ENCODE measurements around the gene GSTM4. TPM values are rescaled to one million over a fixed set of nuclear protein-coding genes. Genes with fewer than 3 reads are reported as not detected.
"Not testable (repeated sequence)": the region's sequence is repeated elsewhere in the genome, so short reads cannot be mapped to it uniquely, and the experiment has no call there.

GSTM4 gene
- total RNA-seq, 4 donors from 2014 or later, result 64.9 to 104 (median 94.8) TPM

DNA sequence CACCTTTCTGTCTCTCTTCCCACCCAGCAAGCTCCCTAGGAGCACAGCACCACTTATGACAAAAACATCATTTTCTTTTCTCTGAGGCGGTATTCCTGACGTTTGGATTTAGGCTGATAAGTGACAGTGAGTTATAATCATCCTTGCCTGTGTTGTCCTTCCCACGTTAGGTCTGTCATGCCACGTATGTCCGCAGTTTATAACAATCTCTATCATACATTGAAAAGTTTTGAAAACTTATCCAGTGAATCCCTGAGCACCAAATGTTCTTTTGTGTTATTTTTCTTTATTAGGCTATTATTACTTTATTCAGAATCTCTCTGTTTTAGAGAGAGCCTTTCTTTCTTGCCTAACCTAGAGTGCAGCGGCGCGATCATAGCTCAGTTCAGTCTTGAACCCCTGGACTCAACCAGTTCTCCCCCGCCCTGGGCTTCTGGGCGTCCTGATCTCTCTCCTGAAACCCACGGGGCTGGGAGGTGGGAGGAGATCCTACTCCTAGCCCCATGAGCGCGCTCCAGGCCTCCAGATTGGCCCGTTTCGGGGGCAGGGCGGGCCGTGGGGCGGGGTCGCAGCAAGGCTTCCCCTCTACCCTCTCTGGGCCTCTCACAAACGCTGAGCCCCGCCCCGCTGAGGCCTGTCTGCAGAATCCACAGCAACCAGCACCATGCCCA, 11.7 kb downstream of the GSTM4 start, which contains the start of gene GSTM2:
GSTM2 (plus strand) TSS at position 606 of the 671 bp plus-strand sequence; CDS start at position 665, 59 bp downstream.
- Histone ChIP-seq H3K9me3 (no peaks in the 10 kb centered on the region), H3K4me3 (peak within 1 kb of the TSS; percentile 36 to 61 (median 44)), H3K4me1 (peaks cover 0 to 14% (median 6%) of the 10 kb centered on the region in 4 donors), H3K36me3 (no peaks in the 10 kb centered on the region), H3K27me3 (no peaks in the 10 kb centered on the region), H3K27ac (peak within 1 kb of the TSS; percentile 35 to 78 (median 62))
- DNase-seq, result peak; percentile 93
- in situ Hi-C loops (cut with MboI; ENCODE audit: low pct_ligation_motif_present in 1 of 4, low pct_unique_long_range_greater_than_20kb in 1 of 4, low sequenced_read_pairs in 3 of 4) (loop anchor here in 1 of 4 donors (25.0 kb wide), 1 partner anchor 320 kb away; the partner anchor contains the start of gene AHCYL1), intact Hi-C loops (cut with DNase I; ENCODE audit: low total_unique reads) (no loop called here)
- TF ChIP-seq, protein P1, sequence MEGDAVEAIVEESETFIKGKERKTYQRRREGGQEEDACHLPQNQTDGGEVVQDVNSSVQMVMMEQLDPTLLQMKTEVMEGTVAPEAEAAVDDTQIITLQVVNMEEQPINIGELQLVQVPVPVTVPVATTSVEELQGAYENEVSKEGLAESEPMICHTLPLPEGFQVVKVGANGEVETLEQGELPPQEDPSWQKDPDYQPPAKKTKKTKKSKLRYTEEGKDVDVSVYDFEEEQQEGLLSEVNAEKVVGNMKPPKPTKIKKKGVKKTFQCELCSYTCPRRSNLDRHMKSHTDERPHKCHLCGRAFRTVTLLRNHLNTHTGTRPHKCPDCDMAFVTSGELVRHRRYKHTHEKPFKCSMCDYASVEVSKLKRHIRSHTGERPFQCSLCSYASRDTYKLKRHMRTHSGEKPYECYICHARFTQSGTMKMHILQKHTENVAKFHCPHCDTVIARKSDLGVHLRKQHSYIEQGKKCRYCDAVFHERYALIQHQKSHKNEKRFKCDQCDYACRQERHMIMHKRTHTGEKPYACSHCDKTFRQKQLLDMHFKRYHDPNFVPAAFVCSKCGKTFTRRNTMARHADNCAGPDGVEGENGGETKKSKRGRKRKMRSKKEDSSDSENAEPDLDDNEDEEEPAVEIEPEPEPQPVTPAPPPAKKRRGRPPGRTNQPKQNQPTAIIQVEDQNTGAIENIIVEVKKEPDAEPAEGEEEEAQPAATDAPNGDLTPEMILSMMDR (IDR thresholded peaks at IDR 0.05), result no peak
- peak in 1 of 3 donors; percentile 59 for TF ChIP-seq POLR2AphosphoS5 (IDR thresholded peaks at IDR 0.05)
- 13 to 24% methylated on average over 9 to 22 of the region's 22 CpGs for WGBS, 2 donors (ENCODE audit: low coverage in 1 of 2)

DNA sequence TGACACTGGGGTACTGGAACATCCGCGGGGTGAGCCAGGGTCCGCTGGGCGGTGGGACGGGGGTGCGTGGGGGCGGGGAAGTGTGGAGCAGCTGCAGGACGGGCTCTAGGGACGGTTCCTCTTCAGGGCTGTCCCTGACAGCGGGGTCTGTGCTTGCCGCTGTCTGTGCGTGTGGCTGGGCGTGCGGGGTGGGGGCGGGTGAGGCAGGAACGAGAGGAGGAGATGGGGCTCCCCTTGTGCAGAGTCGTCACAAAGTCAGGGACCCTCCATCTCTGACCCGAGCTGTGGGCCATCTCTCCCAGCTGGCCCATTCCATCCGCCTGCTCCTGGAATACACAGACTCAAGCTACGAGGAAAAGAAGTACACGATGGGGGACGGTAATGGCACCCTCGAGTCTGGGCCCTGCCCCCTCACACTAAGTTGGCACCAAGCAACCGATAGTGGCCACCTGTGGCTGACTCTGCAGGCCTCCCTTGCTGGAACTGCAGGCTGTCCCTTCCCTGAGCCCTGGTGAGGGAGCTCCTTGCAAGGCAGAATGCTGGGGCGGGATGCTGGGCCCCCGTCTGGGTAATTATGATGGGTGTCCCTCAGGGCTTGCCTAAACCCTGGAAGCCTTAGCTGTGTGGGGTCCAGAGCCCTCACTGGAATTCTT, 12.3 kb downstream of the GSTM4 start:
- H3K9me3 ChIP-seq, result no peaks in the 10 kb centered on the region
- peak overlapping the region; percentile 33 to 78 (median 62) for H3K27ac ChIP-seq
- in situ Hi-C loops (cut with MboI; ENCODE audit: low pct_ligation_motif_present in 1 of 4, low pct_unique_long_range_greater_than_20kb in 1 of 4, low sequenced_read_pairs in 3 of 4) (loop anchor here in 1 of 4 donors (25.0 kb wide), 1 partner anchor 319 kb away; the partner anchor contains the start of gene AHCYL1), intact Hi-C loops (cut with DNase I; ENCODE audit: low total_unique reads) (no loop called here)
- H3K4me3 ChIP-seq, result peak overlapping the region; percentile 36 to 61 (median 44)
- no peak for TF ChIP-seq POLR2AphosphoS5 (IDR thresholded peaks at IDR 0.05)
- TF ChIP-seq, protein P1 (IDR thresholded peaks at IDR 0.05), result no peak
- no peak for TF ChIP-seq POLR2A (IDR thresholded peaks at IDR 0.05)
- TF ChIP-seq EP300 (IDR thresholded peaks at IDR 0.05; ENCODE audit: low read depth), result no peak
- peaks cover 0 to 14% (median 6%) of the 10 kb centered on the region in 4 donors for H3K4me1 ChIP-seq
- no peaks in the 10 kb centered on the region for H3K36me3 ChIP-seq
- WGBS, 2 donors (ENCODE audit: low coverage in 1 of 2), result 20 to 28% methylated on average over 1 to 23 of the region's 26 CpGs
- DNase-seq, result no peak
- H3K27me3 ChIP-seq, result no peaks in the 10 kb centered on the region

DNA sequence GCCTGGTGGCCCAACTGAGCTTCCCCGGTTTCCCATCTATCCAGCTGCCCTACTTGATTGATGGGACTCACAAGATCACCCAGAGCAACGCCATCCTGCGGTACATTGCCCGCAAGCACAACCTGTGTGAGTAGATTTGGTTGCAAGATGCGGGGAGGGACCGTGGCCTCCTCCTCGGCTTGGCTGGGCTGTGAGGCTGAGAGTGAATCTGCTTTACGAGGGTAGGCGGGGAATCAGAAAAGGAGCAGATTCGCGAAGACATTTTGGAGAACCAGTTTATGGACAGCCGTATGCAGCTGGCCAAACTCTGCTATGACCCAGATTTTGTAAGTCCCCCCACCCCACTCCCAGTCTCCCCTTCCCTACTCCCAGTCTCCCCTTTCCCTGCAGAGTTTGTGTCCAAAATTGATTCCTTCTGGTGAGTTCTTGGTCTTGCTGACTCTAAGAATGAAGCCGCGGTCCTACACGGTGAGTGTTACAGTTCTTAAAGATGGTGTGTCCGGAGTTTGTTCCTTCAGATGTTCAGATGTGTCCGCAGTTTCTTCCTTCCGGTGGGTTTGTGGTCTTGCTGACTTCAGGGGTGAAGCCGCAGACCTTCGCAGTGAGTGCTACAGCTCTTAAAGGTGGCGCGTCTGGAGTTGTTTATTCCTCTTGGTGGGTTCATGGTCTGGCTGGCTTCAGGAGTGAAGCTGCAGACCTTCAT, 13.5 kb downstream of the GSTM4 start:
- Histone ChIP-seq H3K4me3 (peak overlapping the region in 1 of 4 donors; percentile 1), H3K27me3 (no peaks in the 10 kb centered on the region), H3K9me3 (no peaks in the 10 kb centered on the region), H3K27ac (peak overlapping the region in 3 of 4 donors; percentile 5 to 43 (median 29)), H3K4me1 (peaks cover 0 to 14% (median 6%) of the 10 kb centered on the region in 4 donors), H3K36me3 (no peaks in the 10 kb centered on the region)
- WGBS, 2 donors (ENCODE audit: low coverage in 1 of 2), result 80% methylated on average over 22 of the region's 22 CpGs; no CpG with 5 or more reads in 1 of the 2 donors
- TF ChIP-seq, protein P1 (IDR thresholded peaks at IDR 0.05), result no peak
- TF ChIP-seq EP300 (IDR thresholded peaks at IDR 0.05; ENCODE audit: low read depth) (no peak), POLR2A (IDR thresholded peaks at IDR 0.05) (no peak), POLR2AphosphoS5 (IDR thresholded peaks at IDR 0.05) (no peak)
- intact Hi-C loops (cut with DNase I; ENCODE audit: low total_unique reads) (no loop called here), in situ Hi-C loops (cut with MboI; ENCODE audit: low pct_ligation_motif_present in 1 of 4, low pct_unique_long_range_greater_than_20kb in 1 of 4, low sequenced_read_pairs in 3 of 4) (loop anchor here in 1 of 4 donors (25.0 kb wide), 1 partner anchor 318 kb away; the partner anchor contains the start of gene AHCYL1)
- DNase-seq, result peak; percentile 27

DNA sequence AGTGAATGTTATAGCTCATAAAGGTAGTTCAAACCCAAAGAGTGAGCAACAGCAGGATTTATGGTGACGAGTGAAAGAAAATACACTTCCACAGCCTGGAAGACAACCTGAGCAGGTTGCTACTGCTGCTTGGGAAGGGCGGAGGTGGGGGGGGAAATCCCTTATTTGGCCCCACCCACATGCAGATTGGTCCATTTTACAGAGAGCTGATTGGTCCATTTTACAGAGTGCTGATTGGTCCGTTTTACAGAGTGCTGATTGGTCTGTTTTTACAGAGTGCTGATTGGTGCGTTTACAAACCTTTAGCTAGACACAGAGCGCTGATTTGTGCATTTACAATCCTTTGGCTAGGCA, 14.0 kb downstream of the GSTM4 start:
- H3K36me3 ChIP-seq; DNase-seq; intact Hi-C loops (cut with DNase I; ENCODE audit: low total_unique reads); H3K9me3 ChIP-seq; H3K4me3 ChIP-seq; H3K27me3 ChIP-seq: not testable (repeated sequence)
- Histone ChIP-seq H3K27ac (peak overlapping the region in 1 of 4 donors; percentile 43), H3K4me1 (peaks cover 0 to 14% (median 6%) of the 10 kb centered on the region in 4 donors)
- in situ Hi-C loops (cut with MboI; ENCODE audit: low pct_ligation_motif_present in 1 of 4, low pct_unique_long_range_greater_than_20kb in 1 of 4, low sequenced_read_pairs in 3 of 4), result loop anchor here in 2 of 4 donors (5.0 to 25.0 kb wide), 2 partner anchors 52 to 317 kb away; partner anchors contain the start of gene AHCYL1 (in 1 of the 2)
- WGBS, 2 donors (ENCODE audit: low coverage in 1 of 2), result 94 to 100% methylated on average over 2 to 5 of the region's 5 CpGs
